HG03378 (cell line): Measurements from ENCODE around the gene NBL1.

Source experiments
- ATAC-seq: cut with Tn5 transposase; IDR thresholded peaks from one replicate; pipeline ENCODE4 v1.9.1; 2021; ENCODE audit warnings: mild to moderate bottlenecking, moderate library complexity; ENCODE audit not compliant: unreplicated experiment

NBL1 gene

DNA sequence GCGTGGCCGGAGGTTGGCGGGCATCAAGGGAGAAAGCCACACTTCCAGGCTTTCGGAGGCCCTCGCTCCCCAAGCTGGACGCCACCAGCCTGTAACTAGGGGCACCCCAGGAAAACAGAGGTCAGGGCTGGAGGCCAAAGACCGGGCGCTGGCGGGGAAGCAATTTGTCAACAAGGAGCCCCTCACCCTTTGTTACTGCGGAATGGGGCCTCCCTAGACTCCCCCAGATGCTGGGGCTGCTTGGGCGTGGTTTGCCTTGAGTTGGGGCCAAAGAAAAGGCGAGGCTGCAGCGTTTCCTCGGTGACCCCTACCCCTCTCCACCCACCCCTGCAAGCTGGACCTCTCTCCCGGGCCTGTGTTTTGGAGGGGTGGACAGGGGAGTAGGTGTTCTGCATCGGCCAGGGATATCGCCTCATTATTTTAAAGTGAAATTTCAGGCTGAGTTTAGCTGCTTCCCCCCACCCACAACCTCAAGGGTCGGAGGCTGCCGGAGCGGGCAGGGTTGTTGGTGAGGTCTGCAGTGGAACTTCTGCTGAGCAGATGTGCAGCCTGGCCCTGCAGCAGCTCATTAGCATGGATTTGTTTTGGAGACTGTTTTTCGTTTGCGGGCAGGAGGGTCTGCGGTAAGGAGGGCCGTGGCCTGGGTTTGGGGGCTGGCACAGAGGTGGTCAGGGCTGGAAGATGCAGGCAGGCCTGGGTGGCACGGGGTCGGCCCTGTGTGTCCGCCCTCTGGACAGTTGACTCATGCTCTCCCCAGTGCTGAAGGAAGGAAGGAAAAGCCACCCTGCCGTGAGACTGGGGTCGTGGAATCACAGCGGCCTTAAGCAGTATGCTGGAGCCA is 1.5 kb downstream of the NBL1 start:
- ATAC-seq = no peak

DNA sequence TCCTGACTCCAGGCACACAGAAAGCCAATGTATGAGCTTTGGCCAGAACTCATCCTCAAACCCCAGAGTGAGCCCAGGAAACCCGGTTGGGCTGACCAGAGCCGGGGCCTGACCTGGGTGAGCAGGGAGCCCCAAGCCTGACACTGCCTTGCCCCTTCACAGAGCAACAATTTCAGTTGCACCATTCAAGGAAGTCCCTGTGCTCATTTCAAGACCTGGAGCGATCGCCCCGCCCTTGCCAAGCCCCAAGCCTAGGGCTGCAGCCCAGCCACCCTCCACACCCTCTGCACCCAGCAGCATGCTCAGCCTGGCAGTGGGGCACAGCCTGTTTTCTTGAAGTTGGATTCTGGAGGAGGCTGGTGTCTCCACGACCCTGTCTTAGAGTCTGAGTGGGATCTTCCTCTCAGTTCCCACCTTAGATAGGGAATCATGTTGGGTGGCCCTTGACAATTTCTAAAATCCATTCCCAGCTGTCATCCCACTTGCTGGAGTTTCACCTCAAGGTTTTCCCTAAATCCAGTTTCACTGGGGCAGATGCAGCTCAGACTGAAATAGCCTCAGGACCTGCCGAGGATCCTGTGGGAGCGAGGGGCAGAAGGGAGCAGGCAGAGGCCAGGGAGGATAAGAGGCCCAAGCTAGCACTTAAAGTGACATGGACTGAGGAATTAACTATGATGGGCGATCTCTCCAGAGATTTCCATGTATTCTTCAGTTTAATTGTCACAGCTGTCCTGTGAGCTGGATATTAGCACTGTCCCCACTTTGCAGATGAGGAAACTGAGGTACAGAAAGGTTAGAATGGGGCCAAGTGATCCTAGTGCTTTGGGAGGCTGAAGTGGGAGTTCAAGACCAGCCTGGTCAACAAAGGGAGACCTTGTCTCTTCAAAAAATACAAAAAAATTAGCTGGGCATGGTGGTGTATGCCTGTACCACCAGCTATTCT is 2.5 kb downstream of the NBL1 start:
- ATAC-seq = no peak

DNA sequence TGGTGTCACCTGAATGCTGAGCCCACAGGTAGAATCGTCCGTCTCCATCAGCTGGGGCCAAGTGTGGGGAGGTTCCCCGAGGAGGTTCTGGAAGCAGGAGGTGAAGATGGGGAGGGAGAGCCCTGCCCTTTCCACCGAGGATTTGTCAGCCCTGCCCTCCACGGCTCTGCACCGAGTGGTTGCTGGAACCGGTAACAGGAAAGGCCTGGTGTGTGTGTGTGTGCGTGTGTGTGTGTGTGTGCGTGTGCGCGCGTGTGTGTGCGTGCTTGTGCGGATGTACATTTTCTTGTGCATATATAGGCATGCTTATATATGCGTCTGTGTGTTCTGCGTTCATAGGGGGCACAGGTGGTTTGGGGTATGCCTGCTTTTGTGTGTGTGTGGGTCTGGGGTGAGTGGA is 3.5 kb downstream of the NBL1 start:
- no peak for ATAC-seq

DNA sequence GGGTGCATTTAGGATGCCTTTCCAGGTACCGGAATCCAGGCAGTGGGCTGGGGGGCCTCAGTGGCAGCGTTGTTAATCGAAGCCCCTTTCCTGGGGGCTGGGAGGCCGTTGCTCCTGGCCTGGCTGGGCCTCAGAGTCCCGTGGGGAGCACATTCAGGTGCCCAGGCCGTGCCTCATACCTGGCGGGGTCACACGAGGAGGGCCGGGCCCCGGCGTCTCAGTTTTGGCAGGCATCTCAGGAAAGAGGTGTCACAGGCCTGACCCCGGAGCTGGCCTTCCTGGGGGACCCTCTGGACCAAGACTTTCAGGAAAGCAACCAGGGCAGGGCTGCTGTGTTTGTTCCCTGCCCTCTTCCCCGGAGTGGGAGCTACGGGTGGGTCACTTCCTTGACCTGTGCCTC is 4.1 kb downstream of the NBL1 start:
- ATAC-seq = no peak

DNA sequence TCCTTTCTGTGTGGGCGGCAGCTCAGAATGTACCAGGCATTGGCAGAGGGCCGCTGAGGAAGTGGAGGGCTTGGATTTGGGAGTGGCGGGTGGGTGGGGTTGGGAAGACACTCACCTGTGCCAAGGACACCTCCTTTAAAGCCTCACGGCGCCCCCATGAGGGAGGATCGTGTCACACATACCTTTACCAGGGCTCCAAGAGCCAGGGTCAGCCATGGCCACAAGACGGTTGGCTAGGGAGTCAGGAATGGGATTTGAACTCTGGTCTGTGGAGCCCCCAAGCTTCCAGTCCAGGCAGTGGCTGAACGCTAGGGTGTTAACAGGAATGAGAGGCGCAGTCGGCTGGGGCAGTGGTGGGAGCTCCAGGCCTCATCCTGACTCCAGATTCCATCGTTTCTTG is 4.6 kb downstream of the NBL1 start:
- ATAC-seq = no peak

DNA sequence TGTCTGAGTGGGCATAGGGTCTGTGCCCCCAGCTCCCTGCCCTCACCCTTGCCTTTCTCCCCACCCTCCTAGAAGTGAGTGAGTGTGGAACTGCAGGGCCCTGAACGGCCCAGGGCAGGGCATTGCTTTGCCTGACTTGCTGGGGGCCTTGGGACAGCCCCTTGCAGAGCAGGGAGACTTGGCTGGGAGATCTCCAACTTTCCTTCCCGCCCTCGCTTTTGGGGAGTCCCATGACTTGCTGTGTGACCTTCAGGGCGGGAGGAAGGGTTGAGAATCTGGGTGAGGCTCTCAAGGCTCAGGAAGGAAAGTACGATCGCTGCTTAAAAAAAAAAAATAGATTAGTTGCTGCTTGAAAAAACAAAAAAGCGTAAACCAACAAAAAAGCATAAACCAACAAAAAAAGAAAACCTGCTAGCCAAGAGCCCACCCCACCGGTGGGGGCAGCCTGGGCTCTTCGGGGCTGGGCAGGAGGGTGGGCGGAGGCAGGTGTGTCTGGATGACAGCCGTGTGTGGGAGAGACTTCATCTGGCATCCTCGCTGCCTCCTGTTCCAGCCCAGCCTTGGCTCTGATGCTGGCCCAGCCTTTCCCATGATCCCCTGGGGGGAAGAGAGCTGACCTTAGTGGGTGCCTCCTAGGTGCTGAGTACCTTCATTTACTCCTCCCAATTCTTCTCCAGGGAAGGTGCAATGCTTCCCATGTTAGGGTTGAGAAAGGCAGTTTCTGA is 6.5 kb downstream of the NBL1 start:
- no peak for ATAC-seq

DNA sequence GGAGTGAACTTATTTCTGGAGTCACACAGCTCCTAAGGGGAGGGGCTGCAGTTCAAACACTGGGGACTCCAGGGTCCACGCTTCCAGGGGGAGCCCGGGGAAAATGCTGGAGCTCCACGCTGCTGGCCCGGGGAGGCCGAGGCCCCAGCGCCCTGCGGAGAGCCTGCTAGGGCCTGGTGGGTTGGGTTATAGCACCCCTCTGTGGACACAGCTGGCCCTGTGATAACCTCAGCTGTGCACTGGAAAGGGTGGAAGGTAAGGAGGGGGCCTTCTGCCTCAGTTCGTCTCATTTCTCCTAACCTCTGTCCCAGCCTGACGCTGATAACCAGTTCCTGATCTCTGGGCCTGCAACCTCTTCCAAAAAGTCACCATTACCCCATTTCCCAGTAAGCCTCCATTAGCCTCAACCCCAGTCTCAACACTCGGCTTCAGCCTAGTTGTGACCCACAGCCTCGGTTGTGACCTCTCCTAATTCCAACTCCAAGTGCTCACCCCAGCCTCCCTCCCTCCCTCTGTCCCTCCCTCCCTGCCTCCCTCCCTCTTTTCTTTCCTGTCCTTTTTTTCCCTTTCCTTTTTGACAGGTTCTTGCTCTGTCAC is 7.1 kb downstream of the NBL1 start:
- ATAC-seq = no peak

DNA sequence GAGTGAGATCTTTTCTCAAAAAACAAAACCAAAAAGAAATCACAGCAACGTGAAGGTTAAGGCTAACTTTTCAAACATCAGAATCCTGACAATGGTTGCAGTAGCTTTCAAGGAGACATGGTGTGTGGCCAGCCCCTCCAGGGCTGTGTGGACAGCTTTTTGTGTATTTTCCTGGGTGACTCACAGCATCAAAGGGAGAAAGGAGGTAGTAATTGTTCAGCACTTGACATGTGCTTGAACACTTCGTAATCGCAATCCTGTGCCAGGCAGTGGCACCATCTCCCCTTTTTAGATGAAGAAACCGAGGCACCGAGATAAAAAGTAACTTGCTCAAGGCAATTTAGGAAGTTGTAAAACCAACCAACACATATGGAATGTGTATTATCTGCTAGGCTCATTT is 10.3 kb downstream of the NBL1 start:
- no peak for ATAC-seq

DNA sequence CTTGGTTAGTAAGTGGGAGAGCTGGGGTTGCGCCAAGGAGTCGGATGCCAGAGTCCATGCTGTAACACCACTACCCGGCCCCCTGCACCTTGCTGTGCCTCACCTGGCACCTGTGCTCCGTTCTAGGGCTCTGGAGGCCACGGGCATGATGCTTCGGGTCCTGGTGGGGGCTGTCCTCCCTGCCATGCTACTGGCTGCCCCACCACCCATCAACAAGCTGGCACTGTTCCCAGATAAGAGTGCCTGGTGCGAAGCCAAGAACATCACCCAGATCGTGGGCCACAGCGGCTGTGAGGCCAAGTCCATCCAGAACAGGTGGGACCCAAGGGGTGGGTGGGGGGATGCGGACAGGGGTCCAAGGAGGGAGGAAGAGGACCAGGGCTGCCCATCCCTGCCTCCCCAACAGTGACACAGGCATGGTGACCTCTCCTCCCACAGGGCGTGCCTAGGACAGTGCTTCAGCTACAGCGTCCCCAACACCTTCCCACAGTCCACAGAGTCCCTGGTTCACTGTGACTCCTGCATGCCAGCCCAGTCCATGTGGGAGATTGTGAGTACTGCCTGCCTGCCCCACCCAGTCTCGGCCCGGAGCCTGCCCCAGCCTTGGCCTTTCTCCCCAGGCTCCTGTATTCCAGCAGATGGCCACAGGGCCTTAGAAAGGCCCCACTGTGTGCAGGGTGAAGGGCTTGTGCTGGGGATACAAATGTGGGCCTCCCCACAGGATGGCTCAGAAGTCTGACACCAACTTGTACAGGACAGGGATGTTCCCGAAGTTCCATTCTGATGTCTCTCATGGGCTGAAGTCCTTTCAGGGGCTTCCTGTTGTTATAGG is 11.0 kb downstream of the NBL1 start:
- no peak for ATAC-seq

DNA sequence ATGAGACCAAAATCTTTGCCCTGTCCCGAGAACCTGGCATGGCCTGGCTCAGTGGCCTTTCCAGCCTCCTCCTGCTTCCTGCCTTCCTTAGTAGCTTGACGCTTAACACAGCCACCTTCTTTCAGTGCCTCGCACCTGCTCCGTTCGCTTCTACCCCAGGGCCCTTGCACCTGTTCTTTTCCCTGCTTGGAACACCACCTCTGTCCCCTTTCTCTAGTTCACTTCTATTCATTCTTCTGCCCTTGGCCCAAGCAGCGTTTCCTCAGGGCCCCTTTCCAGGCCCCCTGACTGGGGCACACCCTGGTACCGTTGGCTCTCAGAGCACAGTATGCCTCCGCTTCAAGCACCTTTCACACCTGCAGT is 11.6 kb downstream of the NBL1 start:
- ATAC-seq = no peak

DNA sequence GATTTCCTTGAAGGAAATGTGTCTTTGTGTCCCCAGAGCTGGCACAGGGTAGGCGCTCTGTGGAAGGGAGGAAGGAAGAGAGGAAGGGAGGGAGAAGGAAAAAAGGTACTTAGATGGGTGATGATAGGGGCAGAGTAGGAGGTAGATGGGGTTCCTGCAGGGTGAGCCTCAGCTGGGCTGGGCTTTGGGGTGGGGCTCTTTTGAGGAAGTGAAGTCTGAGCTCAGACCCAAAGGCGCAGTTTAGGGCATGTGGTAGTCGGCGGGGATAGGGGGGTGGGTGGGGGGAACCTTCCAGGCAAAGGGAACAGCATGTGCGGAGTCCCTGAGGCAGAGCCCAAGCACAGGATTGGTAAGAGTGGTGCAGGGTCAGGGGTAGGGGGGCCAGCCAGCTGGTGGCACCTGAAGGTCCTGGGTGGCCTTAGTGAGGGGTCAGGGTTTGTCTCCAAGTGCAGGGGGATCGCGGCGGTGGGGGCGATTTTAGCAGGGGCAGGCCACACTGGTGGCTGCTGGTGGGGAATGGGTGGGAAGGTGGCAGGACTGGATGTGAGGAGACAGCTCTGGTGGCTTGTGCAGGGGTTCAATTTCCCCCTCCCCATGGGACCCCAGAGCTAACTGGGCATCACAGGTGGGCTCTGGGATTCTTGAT is 12.1 kb downstream of the NBL1 start:
- ATAC-seq = no peak

DNA sequence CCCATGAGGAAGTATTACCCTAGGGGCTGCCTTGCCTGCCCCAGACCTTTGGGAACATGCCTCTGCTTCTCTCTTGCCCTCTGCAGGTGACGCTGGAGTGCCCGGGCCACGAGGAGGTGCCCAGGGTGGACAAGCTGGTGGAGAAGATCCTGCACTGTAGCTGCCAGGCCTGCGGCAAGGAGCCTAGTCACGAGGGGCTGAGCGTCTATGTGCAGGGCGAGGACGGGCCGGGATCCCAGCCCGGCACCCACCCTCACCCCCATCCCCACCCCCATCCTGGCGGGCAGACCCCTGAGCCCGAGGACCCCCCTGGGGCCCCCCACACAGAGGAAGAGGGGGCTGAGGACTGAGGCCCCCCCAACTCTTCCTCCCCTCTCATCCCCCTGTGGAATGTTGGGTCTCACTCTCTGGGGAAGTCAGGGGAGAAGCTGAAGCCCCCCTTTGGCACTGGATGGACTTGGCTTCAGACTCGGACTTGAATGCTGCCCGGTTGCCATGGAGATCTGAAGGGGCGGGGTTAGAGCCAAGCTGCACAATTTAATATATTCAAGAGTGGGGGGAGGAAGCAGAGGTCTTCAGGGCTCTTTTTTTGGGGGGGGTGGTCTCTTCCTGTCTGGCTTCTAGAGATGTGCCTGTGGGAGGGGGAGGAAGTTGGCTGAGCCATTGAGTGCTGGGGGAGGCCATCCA is 12.8 kb downstream of the NBL1 start:
- no peak for ATAC-seq

DNA sequence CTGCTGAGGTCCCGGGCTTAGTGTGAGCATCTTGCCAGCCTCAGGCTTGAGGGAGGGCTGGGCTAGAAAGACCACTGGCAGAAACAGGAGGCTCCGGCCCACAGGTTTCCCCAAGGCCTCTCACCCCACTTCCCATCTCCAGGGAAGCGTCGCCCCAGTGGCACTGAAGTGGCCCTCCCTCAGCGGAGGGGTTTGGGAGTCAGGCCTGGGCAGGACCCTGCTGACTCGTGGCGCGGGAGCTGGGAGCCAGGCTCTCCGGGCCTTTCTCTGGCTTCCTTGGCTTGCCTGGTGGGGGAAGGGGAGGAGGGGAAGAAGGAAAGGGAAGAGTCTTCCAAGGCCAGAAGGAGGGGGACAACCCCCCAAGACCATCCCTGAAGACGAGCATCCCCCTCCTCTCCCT is 13.4 kb downstream of the NBL1 start:
- ATAC-seq = no peak

DNA sequence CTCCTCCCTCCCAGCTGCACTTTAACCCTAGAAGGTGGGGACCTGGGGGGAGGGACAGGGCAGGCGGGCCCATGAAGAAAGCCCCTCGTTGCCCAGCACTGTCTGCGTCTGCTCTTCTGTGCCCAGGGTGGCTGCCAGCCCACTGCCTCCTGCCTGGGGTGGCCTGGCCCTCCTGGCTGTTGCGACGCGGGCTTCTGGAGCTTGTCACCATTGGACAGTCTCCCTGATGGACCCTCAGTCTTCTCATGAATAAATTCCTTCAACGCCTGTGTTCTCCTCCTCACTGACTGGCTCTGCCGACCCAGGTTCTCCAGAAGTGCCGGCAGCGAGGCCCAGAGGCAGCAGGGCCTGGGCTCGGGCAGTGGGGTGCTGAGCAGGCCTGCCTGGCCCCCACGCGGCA is 14.1 kb downstream of the NBL1 start:
- no peak for ATAC-seq

DNA sequence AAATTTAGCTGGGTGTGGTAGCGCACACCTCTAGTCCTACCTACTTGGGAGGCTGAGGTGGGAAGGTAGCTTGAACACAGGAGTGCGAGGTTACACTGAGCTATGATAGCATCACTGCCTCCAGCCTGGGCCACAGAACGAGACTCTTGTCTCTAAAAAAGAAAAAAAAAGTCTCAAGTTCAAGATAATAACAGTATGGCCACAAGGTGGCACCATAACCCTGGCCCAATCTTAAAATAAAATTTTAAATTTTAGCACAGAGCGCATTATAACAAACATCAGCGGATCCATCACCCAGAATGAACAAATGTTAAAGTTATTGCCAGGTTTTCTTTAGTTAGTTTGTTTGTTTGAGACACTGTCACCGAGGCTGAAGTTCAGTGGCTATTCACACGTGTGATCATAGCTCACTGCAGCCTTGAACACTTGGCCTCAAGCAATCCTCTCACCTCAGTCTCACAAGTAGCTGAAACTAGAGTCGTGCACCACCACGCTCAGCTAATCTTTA is 17.7 kb downstream of the NBL1 start:
- ATAC-seq = no peak

DNA sequence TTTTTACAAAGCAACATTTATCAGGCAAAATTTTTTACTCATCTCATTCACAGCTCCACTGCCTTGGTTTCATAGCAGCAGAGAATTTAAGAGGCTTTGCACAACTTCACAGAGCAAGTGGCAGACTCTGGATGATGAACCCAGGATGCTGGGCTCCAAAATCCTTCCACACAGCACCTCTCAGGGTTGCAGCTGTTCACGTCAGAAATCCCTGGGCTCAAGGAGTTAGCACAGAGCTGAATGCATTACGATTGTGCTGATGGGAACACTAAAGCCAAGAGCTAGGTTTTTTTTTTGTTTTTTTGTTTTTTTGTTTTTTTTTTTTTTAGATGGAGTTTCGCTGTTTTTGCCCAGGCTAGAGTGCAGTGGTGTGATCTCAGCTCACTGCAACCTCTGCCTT is 18.2 kb downstream of the NBL1 start:
- ATAC-seq = no peak

DNA sequence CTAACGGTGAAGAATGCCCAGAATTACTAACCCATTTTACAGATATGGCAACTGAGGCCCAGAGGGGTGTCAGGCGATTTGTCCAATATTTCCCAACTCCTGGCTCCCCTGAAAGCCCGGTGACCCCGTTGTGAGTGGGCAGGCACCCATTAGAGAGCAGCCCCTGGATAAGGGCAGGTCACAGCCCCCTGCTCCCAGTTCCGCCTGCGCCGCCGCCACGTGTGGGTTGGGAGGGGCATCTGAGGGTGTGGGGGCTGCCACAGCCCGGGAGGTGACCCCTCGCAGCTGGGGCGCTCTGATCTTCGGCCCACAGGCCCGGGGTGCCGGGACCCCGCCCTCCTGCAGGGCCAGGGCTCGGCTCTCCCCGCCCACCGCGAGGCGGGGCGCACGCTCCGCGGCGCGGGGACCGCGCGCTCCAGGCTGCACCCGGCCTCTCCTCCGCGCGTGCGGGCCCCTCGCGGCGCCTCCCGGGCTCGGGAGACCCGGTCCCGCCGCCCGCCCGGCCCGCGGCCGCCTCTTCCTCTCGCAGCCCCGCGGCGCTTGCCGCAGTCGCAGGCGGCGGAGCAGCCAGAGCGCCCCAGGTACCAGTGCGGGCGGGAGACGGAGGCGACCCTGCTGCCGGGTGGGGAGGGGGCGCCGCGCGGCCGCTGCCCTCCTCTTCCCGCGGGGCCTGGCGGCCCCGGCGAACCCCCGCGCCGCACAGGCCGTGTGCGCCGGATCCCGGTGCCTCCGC is 20.5 kb downstream of the NBL1 start, which contains the start of gene HTR6:
Gene HTR6, plus strand, starts transcription at position 423 of the 733 bp plus-strand sequence. CDS start 879 bp downstream, outside the sequence.
- no peak for ATAC-seq

DNA sequence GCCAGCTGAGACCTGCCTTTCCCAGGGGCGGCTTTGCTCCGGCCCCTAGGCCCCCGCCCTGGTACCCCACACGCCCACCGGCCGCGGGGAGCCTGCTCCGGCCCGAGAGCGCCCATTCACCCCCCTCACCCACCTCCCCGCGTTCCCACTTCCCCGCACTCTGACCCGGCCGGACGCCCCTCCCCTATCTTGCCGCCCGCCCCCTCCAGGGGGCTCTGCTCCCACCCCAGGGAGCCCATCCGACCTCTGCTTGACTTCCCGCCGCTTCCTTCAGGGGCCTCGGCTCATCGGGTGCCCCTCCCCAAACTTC is 21.0 kb downstream of the NBL1 start:
- no peak for ATAC-seq
